Loucy (cell line): ENCODE results near the gene ESRRA.

Experiments
- H2AFZ ChIP-seq: fragments of 200-600 bp; sonication (generic); 2 replicates; pipeline ENCODE4 v1.6.0; 2016; ENCODE audit warnings: antibody characterized with exemption, mild to moderate bottlenecking, low read length, moderate library complexity
- H3F3A ChIP-seq: fragments of 200-600 bp; 2 replicates; pipeline ENCODE4 v1.6.0; 2016; ENCODE audit warnings: antibody characterized with exemption, low read depth, mild to moderate bottlenecking
- H3K27me3 ChIP-seq: fragments of 200-600 bp; sonication (generic); 2 replicates; pipeline ENCODE4 v1.6.1; 2014; ENCODE audit warnings: low read length, mild to moderate bottlenecking; ENCODE audit not compliant: insufficient read depth, poor library complexity, severe bottlenecking
- H3K36me3 ChIP-seq: fragments of 200-600 bp; sonication (generic); 2 replicates; pipeline ENCODE4 v1.6.1; 2016; ENCODE audit warnings: low read length; ENCODE audit not compliant: insufficient read depth
- H3K4me1 ChIP-seq: fragments of 200-600 bp; sonication (generic); 2 replicates; pipeline ENCODE4 v1.5.1; 2014; ENCODE audit warnings: low read length, mild to moderate bottlenecking; ENCODE audit not compliant: insufficient read depth, poor library complexity, severe bottlenecking
- H3K4me2 ChIP-seq: fragments of 200-600 bp; sonication (generic); 2 replicates; pipeline ENCODE4 v1.6.0; 2014; ENCODE audit warnings: antibody characterized with exemption, low read length, low read depth, mild to moderate bottlenecking; ENCODE audit not compliant: poor library complexity, severe bottlenecking
- H3K4me3 ChIP-seq: fragments of 200-600 bp; sonication (generic); 2 replicates; pipeline ENCODE4 v1.5.1; 2014; ENCODE audit warnings: low read length, mild to moderate bottlenecking, mixed read lengths; ENCODE audit not compliant: poor library complexity, severe bottlenecking
- H3K79me2 ChIP-seq: fragments of 200-600 bp; sonication (generic); 2 replicates; pipeline ENCODE4 v1.6.1; 2014; ENCODE audit warnings: low read length; ENCODE audit not compliant: insufficient read depth
- H3K9ac ChIP-seq: fragments of 200-600 bp; sonication (generic); 2 replicates; pipeline ENCODE4 v1.6.0; 2014; ENCODE audit warnings: mild to moderate bottlenecking, low read depth, low read length, moderate library complexity; ENCODE audit not compliant: poor library complexity, severe bottlenecking
- H3K9me2 ChIP-seq: fragments of 200-600 bp; sonication (generic); replicated peaks from 2 replicates; pipeline ENCODE4 v1.6.1; 2016; ENCODE audit warnings: low read depth, low read length, mixed read lengths
- H3K9me3 ChIP-seq: fragments of 200-600 bp; sonication (generic); 2 replicates; pipeline ENCODE4 v1.6.1; 2014; ENCODE audit warnings: mild to moderate bottlenecking, antibody characterized with exemption, low read length, low read depth; ENCODE audit not compliant: insufficient read depth
- H4K20me1 ChIP-seq: fragments of 200-600 bp; sonication (generic); 2 replicates; pipeline ENCODE4 v1.6.0; 2014; ENCODE audit warnings: antibody characterized with exemption, low read length, mild to moderate bottlenecking; ENCODE audit not compliant: insufficient read depth, poor library complexity, severe bottlenecking
- CTCF ChIP-seq: fragments of 200-600 bp; sonication (generic); conservative IDR thresholded peaks from 2 replicates; pipeline ENCODE4 v1.5.1; 2014; ENCODE audit warnings: mild to moderate bottlenecking, antibody characterized with exemption, low read length
- EZH2phosphoT487 ChIP-seq: fragments of 200-600 bp; IDR thresholded peaks from 2 replicates; pipeline ENCODE4 v1.6.1; 2018; ENCODE audit warnings: antibody characterized with exemption, mild to moderate bottlenecking, moderate library complexity, borderline replicate concordance

ESRRA gene

DNA sequence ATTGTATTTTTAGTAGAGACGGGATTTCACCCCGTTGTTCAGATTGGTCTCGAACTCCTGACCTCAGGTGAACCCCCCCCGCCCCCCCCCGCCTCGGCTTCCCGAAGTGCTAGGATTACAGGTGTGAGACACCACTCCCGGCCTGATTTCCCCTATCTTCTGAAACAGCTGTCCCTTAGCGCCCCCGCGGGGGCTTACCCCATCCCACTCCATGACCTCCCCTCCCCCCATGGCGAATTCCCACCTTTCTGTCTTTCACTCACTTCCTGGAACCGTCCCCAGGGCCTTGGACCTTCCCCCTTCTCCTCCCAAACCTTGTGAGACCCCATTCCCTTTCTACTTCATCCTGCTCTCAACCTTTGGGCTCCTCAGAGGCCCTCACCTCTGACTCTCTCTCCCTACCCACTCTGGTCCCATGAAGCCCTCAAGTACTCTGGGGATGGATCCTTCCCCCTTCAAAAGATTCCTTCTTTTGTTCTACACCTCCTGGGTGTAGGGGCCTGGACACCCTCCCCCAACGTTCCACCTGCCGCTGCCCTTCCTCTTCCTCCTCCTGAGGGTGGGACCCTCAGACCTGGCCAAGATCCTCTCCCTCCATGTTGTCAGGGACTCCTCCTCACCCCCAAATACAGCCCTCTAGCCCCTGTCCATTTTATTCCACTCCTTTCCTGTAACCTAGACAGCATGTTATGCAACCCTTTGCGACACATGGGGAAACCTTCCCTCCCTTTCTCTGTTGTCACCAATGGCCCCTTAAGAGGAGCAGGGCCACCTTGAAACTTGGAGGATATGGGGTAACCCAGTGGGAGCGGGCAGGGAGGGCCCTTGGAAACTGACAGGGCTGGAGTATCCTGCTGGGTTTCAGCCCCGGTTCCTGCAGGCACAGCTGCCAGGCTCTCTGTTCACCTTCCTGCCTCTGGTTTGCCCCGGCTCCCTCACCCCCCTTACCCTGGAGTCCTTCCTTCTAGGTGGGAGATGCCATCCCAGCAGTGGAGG lies 13.7 kb downstream of the ESRRA start:
- Histone ChIP-seq H3K9ac (peak overlapping the region; percentile 77), H3K4me2 (peak overlapping the region; percentile 57), H2AFZ (no peak overlapping the region; the same call in 1 of the 2 replicates), H3K4me3 (peak overlapping the region; percentile 72), H3K27me3 (no peaks in the 10 kb centered on the region), H3K4me1 (peaks cover 22% of the 10 kb centered on the region), H3K9me3 (no peaks in the 10 kb centered on the region), H3K9me2 (no peaks in the 10 kb centered on the region), H3K36me3 (peaks cover 7% of the 10 kb centered on the region; the same call in 1 of the 2 replicates), H3F3A (peaks cover 7% of the 10 kb centered on the region; the same call in 1 of the 2 replicates), H3K79me2 (peaks cover 46% of the 10 kb centered on the region), H4K20me1 (peaks cover 10% of the 10 kb centered on the region)
- no peak for TF ChIP-seq EZH2phosphoT487
- no peak for TF ChIP-seq CTCF

DNA sequence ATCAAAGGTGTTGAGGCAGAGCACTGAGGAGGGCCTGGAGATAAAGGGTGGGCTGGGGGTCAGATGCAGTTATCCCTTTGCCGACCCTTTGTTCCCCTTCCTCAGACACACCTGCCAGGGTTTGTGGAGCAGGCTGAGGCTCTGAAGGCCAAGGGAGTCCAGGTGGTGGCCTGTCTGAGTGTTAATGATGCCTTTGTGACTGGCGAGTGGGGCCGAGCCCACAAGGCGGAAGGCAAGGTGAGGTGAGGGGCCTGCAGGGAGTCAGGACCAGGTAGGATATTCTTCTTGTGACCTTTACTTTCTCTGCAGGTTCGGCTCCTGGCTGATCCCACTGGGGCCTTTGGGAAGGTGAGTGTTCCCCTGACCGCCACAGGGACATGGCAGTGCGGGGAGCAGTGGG lies 15.2 kb downstream of the ESRRA start:
- Histone ChIP-seq H4K20me1 (peaks cover 10% of the 10 kb centered on the region), H3K9ac (peak overlapping the region; percentile 0), H3K4me3 (no peak overlapping the region), H3K36me3 (peaks cover under 1% of the 10 kb centered on the region; the same call in 1 of the 2 replicates), H3F3A (peaks cover 7% of the 10 kb centered on the region; the same call in 1 of the 2 replicates), H3K79me2 (peaks cover 41% of the 10 kb centered on the region), H3K9me2 (no peaks in the 10 kb centered on the region), H3K27me3 (no peaks in the 10 kb centered on the region), H2AFZ (no peak overlapping the region), H3K4me2 (peak overlapping the region; percentile 13), H3K9me3 (no peaks in the 10 kb centered on the region), H3K4me1 (peaks cover 22% of the 10 kb centered on the region)
- no peak for TF ChIP-seq EZH2phosphoT487
- no peak for TF ChIP-seq CTCF

GRCh38 chr11:64321026-64321425 lies 15.7 kb downstream of the ESRRA start:
- H3K9me3 ChIP-seq, result no peaks in the 10 kb centered on the region
- no peaks in the 10 kb centered on the region for H3K27me3 ChIP-seq
- no peak overlapping the region for H3K4me2 ChIP-seq
- TF ChIP-seq EZH2phosphoT487 (no peak), CTCF (no peak)
- H3K4me3 ChIP-seq, result no peak overlapping the region
- H3K9me2 ChIP-seq, result no peaks in the 10 kb centered on the region
- H3K4me1 ChIP-seq, result peaks cover 22% of the 10 kb centered on the region
- H2AFZ ChIP-seq, result no peak overlapping the region
- H3K79me2 ChIP-seq, result peaks cover 37% of the 10 kb centered on the region
- no peaks in the 10 kb centered on the region for H3K36me3 ChIP-seq
- H3K9ac ChIP-seq, result no peak overlapping the region
- peaks cover 9% of the 10 kb centered on the region for H4K20me1 ChIP-seq
- H3F3A ChIP-seq, result peaks cover 7% of the 10 kb centered on the region; the same call in 1 of the 2 replicates
